GM19468 (cell line): ENCODE measurements around the gene FBXL2.
"Not testable (repeated sequence)": the region's sequence is repeated elsewhere in the genome, so short reads cannot be mapped to it uniquely, and the experiment has no call there.

Experiments
- ATAC-seq: cut with Tn5 transposase; IDR thresholded peaks from one replicate; pipeline ENCODE4 v1.9.1; 2021; ENCODE audit warnings: mild to moderate bottlenecking, moderate library complexity, moderate number of reproducible peaks; ENCODE audit not compliant: unreplicated experiment; ENCODE audit errors: extremely low read depth

Gene FBXL2

GRCh38 chr3:33377931-33378330 is 100.7 kb downstream of the FBXL2 start:
- ATAC-seq: no peak

- ATAC-seq: no peak
Observed at GRCh38 chr3:33380653-33381052, 103.4 kb downstream of the FBXL2 start.

DNA sequence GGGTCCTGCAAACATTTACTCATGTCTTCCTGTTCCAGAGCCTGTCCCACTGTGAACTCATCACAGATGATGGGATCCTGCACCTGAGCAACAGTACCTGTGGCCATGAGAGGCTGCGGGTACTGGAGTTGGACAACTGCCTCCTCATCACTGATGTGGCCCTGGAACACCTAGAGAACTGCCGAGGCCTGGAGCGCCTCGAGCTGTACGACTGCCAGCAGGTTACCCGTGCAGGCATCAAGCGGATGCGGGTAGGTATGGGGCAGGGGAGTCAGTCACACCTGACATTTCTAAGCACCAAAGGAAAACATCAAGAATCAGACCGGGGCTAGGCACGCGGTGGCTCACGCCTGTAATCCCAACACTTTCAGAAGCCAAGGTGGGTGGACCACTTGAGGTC is 106.7 kb downstream of the FBXL2 start:
- ATAC-seq: no peak

- no peak for ATAC-seq
Observed at GRCh38 chr3:33385423-33385822, 108.2 kb downstream of the FBXL2 start.

- no peak for ATAC-seq
Observed at GRCh38 chr3:33386631-33387030, 109.4 kb downstream of the FBXL2 start.

DNA sequence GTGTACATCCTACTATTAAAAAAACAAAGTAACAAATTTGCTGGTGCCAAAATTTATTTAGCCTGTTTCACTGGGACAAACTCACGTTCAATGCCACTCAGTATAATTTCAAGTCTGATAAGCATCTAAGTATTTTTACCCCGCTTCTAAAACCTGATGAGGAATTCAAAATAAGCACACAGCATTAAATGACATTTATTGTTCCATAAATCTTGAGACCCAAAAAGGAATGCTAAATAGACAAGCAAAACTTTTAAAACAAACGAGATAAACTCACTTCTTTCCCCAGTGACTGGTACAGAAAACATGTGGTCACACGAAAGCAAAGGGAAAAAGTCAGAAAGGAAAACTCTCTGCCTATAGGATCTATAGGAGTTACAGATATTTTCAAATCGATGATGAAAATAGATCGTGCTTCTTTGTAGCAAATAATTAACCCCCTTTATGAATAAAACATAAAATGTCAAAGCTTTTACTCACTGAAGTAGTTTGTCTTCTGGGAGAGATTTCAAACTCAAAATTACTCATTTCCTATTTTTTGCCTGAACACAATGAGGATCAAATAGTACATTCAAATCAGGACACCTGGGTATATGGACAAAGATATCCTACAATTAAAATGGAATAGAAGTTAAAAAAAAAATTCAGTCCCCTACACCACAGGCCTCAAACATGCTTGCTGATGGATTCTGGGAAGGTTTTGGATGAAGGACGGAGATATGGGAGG is 111.3 kb downstream of the FBXL2 start:
- ATAC-seq: no peak

GRCh38 chr3:33389908-33390307 is 112.7 kb downstream of the FBXL2 start:
- ATAC-seq: no peak

DNA sequence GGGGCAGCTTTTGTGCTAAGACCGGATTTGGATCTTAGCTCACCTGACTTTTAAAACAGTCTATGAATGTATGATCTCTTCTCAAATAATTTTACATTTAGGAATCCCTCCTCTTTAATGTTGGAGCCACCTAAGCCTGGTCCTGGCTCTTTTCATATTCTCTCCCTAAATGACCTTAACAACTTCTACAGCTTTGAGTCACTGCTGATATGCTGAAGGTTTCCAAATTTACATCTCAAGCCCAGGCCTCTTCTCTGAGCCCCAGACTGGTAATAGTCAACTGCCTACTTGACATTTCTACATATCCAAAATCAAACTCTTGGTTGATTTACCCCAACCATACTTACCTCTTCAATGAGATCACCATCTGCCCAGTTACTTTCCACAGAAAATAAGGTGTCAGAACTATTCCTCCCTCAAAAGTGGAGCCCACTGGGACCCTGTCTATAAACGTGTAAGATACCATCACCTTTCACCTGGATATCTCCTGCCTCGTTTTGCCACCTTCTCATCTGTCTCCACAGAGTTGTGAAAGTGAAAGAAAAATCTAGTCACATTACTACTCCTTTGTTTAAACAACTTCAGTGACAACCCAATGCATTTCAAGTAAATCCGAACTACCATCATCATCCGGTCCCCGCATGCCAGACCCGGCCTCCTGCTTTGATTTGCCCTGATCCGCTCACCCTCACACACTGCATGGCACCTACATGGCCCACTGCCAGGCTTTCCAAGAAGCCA is 114.2 kb downstream of the FBXL2 start:
- no peak for ATAC-seq

DNA sequence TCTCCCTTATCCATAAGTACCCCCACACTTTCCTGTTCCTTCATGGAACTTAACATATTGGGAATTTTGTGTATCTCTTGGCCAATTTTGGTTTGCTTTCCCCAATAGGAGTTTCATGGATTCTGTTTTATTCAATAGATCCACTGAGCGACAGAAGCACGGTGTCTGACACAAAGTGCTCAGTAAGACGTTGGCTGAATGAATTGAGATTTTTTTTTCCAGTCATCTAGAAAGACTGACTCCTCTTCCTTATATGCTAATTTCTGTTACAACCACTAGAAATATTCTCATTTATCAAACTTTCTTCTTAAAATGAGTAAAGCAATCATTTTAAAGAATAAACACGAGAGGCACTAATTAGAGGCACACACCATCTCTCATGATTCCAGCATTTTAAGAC is 114.9 kb downstream of the FBXL2 start:
- ATAC-seq: no peak

DNA sequence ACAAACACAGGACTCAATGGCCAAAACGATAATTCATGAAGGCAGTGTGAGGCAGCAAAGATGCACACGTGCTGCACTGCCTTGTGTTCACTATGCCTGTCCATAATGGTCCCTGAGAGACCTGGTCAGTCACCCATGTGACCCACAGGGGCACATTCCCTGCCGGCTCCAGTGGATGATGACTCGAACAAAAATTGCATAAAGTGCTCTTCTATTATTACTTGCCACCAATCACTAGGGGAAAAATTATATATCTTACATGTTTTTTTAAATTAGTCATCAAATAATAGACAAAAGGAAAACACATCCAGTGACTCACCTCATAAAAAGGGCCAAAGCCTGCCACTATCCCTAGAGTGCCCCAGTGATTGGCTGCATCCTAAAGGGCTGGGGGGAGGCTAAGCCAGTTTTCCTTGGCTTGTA is 115.5 kb downstream of the FBXL2 start:
- ATAC-seq: no peak

- ATAC-seq: no peak
Observed at GRCh38 chr3:33394403-33395054, 117.3 kb downstream of the FBXL2 start.

GRCh38 chr3:33395900-33396299 is 118.7 kb downstream of the FBXL2 start:
- no peak for ATAC-seq

- ATAC-seq: no peak
Observed at GRCh38 chr3:33398410-33398809, 121.2 kb downstream of the FBXL2 start.

DNA sequence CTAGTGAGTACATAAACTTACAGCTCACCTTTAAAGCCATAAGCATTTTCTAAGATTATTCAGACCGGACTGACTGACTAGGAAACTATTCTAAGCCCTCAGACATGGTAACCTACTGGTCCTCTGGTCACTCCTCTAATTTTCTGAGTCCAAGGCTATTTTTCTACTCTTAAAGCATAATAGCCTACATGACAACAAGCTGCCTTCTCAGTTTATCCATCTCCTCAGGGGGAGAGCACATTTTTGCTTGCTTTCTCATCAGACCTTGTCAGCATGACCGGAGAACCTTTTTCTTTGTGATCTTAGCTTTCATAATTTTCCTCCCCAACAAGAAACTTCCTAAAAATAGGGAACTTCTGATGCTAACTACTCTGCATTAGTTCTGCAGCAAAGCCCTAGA is 124.5 kb downstream of the FBXL2 start:
- ATAC-seq: no peak

DNA sequence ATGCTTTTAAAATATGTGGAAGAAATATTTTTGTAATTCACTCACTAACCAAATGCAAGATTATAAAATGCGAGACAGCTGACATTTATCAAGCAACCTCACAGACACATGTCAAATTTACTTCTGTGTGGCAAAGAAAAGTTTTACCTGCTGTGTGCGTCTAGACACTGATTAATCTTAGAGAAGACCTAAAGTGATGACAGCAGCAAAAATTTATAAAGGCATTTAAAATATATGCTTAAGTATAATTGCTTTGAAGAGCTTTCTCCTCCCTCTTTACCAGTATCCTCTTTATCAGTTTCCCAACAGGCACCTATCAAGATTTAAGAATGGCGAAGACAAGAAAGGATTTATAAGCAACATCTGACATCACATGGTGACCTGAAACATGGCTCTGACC is 125.7 kb downstream of the FBXL2 start:
- no peak for ATAC-seq

- ATAC-seq: no peak
Observed at GRCh38 chr3:33403756-33404155, 126.5 kb downstream of the FBXL2 start.

GRCh38 chr3:33410816-33411215 is 133.6 kb downstream of the FBXL2 start:
- not testable (repeated sequence) for ATAC-seq

GRCh38 chr3:33417066-33417673 is 139.9 kb downstream of the FBXL2 start:
- ATAC-seq: no peak

DNA sequence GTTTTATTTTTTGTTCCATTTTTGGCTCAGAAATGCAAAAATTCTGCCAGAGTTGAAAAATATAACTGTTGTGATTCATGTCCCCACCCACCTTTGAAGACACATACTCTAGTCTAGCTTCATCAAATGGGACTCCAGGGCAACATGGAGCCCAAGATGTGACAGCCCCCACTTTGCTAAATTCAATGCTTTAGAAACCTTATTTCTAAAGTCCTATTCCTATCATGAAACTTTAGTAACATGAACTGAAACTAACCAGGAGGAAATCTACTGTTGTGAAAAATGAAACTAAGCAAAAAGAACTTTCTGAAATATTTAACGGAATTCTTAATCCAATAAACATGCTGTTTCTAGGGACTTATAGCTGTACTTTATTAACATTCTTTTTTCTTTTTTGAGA is 142.7 kb downstream of the FBXL2 start:
- ATAC-seq: no peak

DNA sequence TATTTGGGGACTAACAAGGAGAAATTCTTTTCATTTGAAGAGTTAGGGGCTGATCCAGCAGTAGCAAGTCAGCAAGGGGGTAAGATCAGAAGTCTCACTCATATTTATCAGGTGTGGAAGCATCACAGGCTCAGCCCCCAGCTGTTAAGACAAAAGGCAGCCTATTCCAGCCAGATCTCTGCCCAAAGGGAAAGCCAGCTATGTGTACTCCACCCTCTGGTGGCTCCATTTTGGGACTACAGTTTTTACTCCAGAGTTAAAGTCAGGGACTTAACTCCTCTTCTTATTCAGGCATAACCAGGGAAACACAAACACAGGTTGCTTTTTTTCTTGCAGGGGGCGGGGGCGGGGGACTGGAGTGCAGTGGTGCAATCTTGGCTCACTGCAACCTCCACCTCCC is 143.7 kb downstream of the FBXL2 start:
- no peak for ATAC-seq
